Heart right ventricle (tissue), 16 donors: ENCODE results near the gene CDC42SE2. TPM values are rescaled to one million over a fixed set of nuclear protein-coding genes. Genes with fewer than 3 reads are reported as not detected.
A peak's percentile ranks its signal among the peaks of the same experiment; 100 is the strongest.

Source experiments
- ATAC-seq, 8 donors: fragments of 200-7000 bp; cut with Tn5 transposase; one replicate each; pipeline ENCODE4 v1.9.1; 2020; ENCODE audit warnings: mild to moderate bottlenecking in 8 of 8, moderate library complexity in 8 of 8, moderate number of reproducible peaks in 1 of 8
- DNase-seq, 2 donors: peaks; one replicate each; pipeline ENCODE4 v3.0.0-alpha.2; 2020
- H3K27ac ChIP-seq, 10 donors: fragments of 200-600 bp; sonication (generic) in 2 of 10; one replicate each; pipeline versions ENCODE4 v1.5.0 to v1.8.0; 2020 to 2022; ENCODE audit warnings: mild to moderate bottlenecking in 3 of 10
- H3K27me3 ChIP-seq, 7 donors: fragments of 200-600 bp; one replicate each; pipeline ENCODE4 v1.8.0; 2021 to 2022; ENCODE audit warnings: mild to moderate bottlenecking in 2 of 7
- H3K36me3 ChIP-seq, 9 donors: fragments of 200-600 bp; sonication (generic) in 1 of 9; one replicate each; pipeline versions ENCODE4 v1.5.0 to v1.8.0; 2020 to 2022; ENCODE audit warnings: mild to moderate bottlenecking in 2 of 9
- H3K4me1 ChIP-seq, 9 donors: fragments of 200-600 bp; sonication (generic) in 1 of 9; one replicate each; pipeline versions ENCODE4 v1.5.0 to v1.8.0; 2020 to 2022; ENCODE audit warnings: mild to moderate bottlenecking in 4 of 9
- H3K4me3 ChIP-seq, 10 donors: fragments of 200-600 bp; sonication (generic) in 2 of 10; one replicate each; pipeline versions ENCODE4 v1.5.0 to v1.8.0; 2020 to 2022; ENCODE audit warnings: mild to moderate bottlenecking in 7 of 10, moderate library complexity in 2 of 10
- H3K9me3 ChIP-seq, 11 donors: fragments of 200-600 bp in 10 of 11; sonication (generic) in 2 of 11; one replicate each; pipeline versions ENCODE4 v1.5.0 to v1.8.0; 2013 to 2022; ENCODE audit warnings: mild to moderate bottlenecking in 2 of 11, control low read depth in 1 of 11, moderate library complexity in 1 of 11
- CTCF ChIP-seq, 9 donors: fragments of 200-600 bp; sonication (generic) in 2 of 9; IDR thresholded peaks; one replicate each; pipeline versions ENCODE4 v1.5.0 to v1.8.0; 2021 to 2022; ENCODE audit warnings: antibody characterized with exemption in 9 of 9, mild to moderate bottlenecking in 5 of 9, moderate library complexity in 1 of 9
- WGBS, 2 donors: extraction: QIAGEN DNeasy Blood & Tissue Kit; methylation state at CpG; one replicate each; pipeline ENCODE4 v1.1.7; 2013; ENCODE audit warnings: inconsistent platforms in 1 of 2; 5-methylcytosine and 5-hydroxymethylcytosine counted together
- intact Hi-C, 10 donors: fragments of 100-400 bp; cut with DNase I; formaldehyde crosslinking; loops; one replicate each; pipeline versions ENCODE4 v1.11.1 to v1.14.2; 2022
- polyA plus RNA-seq, 2 donors: library from polyadenylated mRNA; stranded (reverse); fragments of 200-250 nt; gene quantifications; one replicate each; pipeline ENCODE4 v1.2.3, GENCODE V29; 2013
- total RNA-seq, 10 donors: library from RNA; stranded (reverse); fragmentation: NEBNext Ultra II Directional in 3 of 10; extraction: Animal tissue kit (Norgen Biotek cat#: 25700) in 3 of 10; gene quantifications; one replicate each; pipeline versions ENCODE4 v1.2.1 to v1.2.4, GENCODE V29; 2021 to 2023
- donor health status: Arrhythmogenic right ventricular cardiomyopathy.
- donor health status: ischemic (EF 13 %, LVEDD 7.1; RV severe dilation, severe dysfunction).
- donor health status: healthy with polysubstance abuse.
- donor health status: DM: no; HTN: yes; CAD: no.
- donor health status: DM: no; HTN: no; CAD: no.
- donor health status: ischemic (EF 25% LVEDD 6.9; RV normal size, moderate dysfunction).
- donor health status: ischemic (EF 25% LVEDD 5.7; RV mildly dilated, moderate dysfunction).
- donor health status: healthy.
- donor health status: DM: yes; HTN: yes; CAD: no.
- donor health status: Ischemic cardiomyopathy.
- donor health status: ischemic (EF 35%, LVEDD 5.7; RV mildly dilated, moderate dysfunction).
- donor health status: nonischemic (EF 11% LVEDD 7.7; RV severe dilation, severe dysfunction).
- donor health status: DM: yes; HTN: yes; CAD: no.
- donor health status: PGD.
- donor health status: ischemic (EF 29% LVEDD 5.4; RV normal size, mild dysfunction).
- donor health status: nonischemic (EF 23%, LVEDD 6.1; RV moderate dilation, normal function).

The CDC42SE2 gene
- total and polyA plus RNA-seq, 12 donors = 5.4 to 25.8 (median 11.1) TPM

GRCh38 chr5:131228646-131229045 lies 35.2 kb upstream of the CDC42SE2 start:
- WGBS, 2 donors = 70 to 81% methylated on average over 1 of the region's 1 CpG
- Histone ChIP-seq H3K27ac (no peak overlapping the region), H3K4me1 (peaks cover 0 to 23% (median 0%) of the 10 kb centered on the region in 9 donors), H3K4me3 (no peak overlapping the region), H3K36me3 (no peaks in the 10 kb centered on the region), H3K27me3 (no peaks in the 10 kb centered on the region), H3K9me3 (no peaks in the 10 kb centered on the region)
- intact Hi-C loops = no loop called here
- ATAC-seq = no peak
- no peak for TF ChIP-seq CTCF (IDR thresholded peaks at IDR 0.05)
- no peak for DNase-seq

- peaks cover 0 to 13% (median 0%) of the 10 kb centered on the region in 9 donors for H3K4me1 ChIP-seq
- 91 to 92% methylated on average over 4 of the region's 4 CpGs for WGBS, 2 donors
- TF ChIP-seq CTCF (IDR thresholded peaks at IDR 0.05) = no peak
- no peak overlapping the region for H3K4me3 ChIP-seq
- intact Hi-C loops = no loop called here
- ATAC-seq = no peak
- DNase-seq = no peak
- no peaks in the 10 kb centered on the region for H3K9me3 ChIP-seq
- no peaks in the 10 kb centered on the region for H3K27me3 ChIP-seq
- no peak overlapping the region for H3K27ac ChIP-seq
- no peaks in the 10 kb centered on the region for H3K36me3 ChIP-seq
Observed at GRCh38 chr5:131229623-131230022, 34.2 kb upstream of the CDC42SE2 start.

GRCh38 chr5:131230406-131230805 lies 33.4 kb upstream of the CDC42SE2 start:
- no peaks in the 10 kb centered on the region for H3K9me3 ChIP-seq

GRCh38 chr5:131239686-131240085 lies 24.2 kb upstream of the CDC42SE2 start:
- intact Hi-C loops = no loop called here
- DNase-seq = no peak
- no peaks in the 10 kb centered on the region for H3K36me3 ChIP-seq

More at GRCh38 chr5:131230406-131230805, 33.4 kb upstream of the CDC42SE2 start:
- Histone ChIP-seq H3K36me3 (no peaks in the 10 kb centered on the region), H3K4me1 (peaks cover 0 to 6% (median 0%) of the 10 kb centered on the region in 9 donors), H3K27ac (no peak overlapping the region), H3K4me3 (no peak overlapping the region), H3K27me3 (no peaks in the 10 kb centered on the region)
- intact Hi-C loops = no loop called here
- WGBS, 2 donors = 85 to 89% methylated on average over 5 of the region's 5 CpGs
- ATAC-seq (no peak), DNase-seq (no peak)
- no peak for TF ChIP-seq CTCF (IDR thresholded peaks at IDR 0.05)

More at GRCh38 chr5:131239686-131240085, 24.2 kb upstream of the CDC42SE2 start:
- no peak for TF ChIP-seq CTCF (IDR thresholded peaks at IDR 0.05)
- no peaks in the 10 kb centered on the region for H3K27me3 ChIP-seq
- H3K9me3 ChIP-seq = no peaks in the 10 kb centered on the region
- no peak for ATAC-seq
- no peak overlapping the region for H3K4me3 ChIP-seq
- peaks cover 0 to 11% (median 0%) of the 10 kb centered on the region in 9 donors for H3K4me1 ChIP-seq
- WGBS, 2 donors = 71 to 81% methylated on average over 1 of the region's 1 CpG
- peak overlapping the region in 1 of 10 donors; percentile 15 for H3K27ac ChIP-seq
